Measurements from ENCODE around the gene NSA2. TPM values are rescaled to one million over a fixed set of nuclear protein-coding genes. Genes with fewer than 3 reads are reported as not detected.
"Not testable (repeated sequence)": the region's sequence is repeated elsewhere in the genome, so short reads cannot be mapped to it uniquely, and the experiment has no call there.

NSA2 gene
- 273 TPM for polyA plus RNA-seq (2012; ENCODE audit: insufficient read depth, insufficient read length)

DNA sequence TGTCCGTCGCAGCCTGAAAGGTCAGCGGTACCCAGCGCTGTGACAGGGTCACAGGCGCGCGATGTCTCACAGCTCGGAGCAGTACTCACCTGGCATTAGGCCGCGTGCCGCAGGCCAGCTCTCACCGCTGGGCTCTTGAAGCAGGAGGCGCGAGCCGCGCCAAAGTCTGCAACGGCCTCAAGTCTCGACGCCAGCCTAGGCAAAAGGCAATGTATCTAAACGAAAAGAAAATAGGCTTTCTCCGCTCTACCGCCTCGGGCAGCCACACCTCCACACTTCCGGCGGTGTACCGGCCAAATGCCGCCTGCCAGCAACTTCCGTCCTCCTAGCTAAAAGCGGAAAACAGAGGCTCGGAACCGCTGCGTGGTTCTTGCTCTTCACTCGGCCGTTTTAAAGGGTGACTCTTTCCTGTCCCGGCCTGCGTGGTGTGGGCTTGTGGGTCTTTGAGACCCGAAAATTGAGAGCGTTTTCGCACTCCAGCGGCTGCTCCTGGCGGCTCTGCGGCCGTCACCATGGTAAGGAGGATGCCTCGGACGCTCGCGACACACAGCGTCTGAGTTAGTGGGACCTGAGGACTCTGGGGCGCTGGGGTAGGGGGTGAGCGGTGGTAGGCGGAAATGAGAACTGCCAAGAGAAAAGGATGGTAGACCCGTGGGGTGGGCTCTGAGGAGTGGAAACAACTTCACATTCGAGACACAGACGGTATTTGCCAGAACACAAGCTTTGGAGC is at the start of gene NSA2, which contains the start of gene GFM2:
Gene NSA2, plus strand, starts transcription at position 401 of the 730 bp plus-strand sequence. Its CDS starts 112 bp downstream, at position 513.
Gene GFM2, minus strand, starts transcription at position 269 of the 730 bp plus-strand sequence. CDS start 3,375 bp downstream, outside the sequence.
- H3K4me3 ChIP-seq (ENCODE audit: low read length) = peak within 1 kb of the TSS; percentile 99
- peak; percentile 93 for DNase-seq (ENCODE audit: low read depth, low spot score)

DNA sequence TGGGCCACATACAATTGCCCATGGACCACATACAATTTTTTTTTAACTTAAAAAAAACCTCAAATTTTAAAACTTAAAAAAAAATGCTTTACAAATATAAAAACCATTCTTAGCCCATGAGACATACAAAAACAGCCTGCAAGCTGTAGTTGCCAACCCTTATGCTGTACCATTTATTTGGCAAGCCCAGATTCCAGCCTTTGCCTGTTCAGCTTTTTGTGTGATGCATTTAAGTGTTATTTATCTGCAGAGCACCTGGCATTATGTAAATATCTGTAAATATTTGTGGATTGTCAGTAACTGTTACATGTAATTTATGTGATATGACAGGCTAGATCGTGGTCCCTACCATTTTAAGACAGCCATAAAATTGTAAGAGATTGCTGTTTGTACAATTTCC is 49.5 kb upstream of the NSA2 start:
- no peak for DNase-seq (ENCODE audit: low read depth, low spot score)
- no peak overlapping the region for H3K4me3 ChIP-seq (ENCODE audit: low read length)

DNA sequence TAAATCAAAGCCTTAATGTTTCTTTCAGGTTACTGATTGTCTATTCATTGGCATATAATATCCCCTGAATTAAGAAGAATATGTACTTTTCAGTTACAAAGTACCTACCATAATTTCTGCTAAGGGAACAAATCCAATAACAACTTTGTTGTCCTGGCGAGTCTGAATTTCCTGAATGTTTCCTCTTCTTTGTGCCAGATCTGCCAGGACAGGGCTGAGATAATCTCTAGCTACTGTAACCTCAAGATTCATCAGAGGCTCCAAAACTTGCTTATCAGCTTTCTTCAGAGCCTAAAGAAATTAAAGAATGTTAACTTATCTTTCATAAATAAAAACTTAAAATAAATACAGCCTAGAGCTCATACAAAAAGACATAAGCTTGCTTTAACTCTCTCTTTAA is 44.8 kb upstream of the NSA2 start:
- no peak for DNase-seq (ENCODE audit: low read depth, low spot score)

DNA sequence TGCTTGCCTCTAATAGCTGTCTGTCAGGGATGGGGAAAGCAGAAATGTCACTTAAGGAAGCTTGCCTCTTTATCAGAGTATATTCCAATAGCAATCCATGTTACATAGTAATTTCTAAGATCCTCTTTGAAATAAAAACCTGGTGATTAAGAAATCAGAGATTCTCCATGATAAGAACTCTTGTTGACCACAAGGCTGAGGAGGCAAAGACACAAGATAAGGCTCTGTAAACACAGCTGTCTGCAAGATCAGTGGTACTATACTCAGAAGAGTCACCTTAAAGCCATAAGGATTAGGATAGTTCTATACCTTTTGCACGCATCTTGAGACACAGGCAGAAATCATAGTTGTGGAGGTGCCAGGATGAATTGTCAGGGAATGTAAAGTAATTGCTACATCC is 41.7 kb upstream of the NSA2 start:
- no peak for DNase-seq (ENCODE audit: low read depth, low spot score)

More for the DNA sequence above, 44.8 kb upstream of the NSA2 start:
- no peak overlapping the region for H3K4me3 ChIP-seq (ENCODE audit: low read length)

DNA sequence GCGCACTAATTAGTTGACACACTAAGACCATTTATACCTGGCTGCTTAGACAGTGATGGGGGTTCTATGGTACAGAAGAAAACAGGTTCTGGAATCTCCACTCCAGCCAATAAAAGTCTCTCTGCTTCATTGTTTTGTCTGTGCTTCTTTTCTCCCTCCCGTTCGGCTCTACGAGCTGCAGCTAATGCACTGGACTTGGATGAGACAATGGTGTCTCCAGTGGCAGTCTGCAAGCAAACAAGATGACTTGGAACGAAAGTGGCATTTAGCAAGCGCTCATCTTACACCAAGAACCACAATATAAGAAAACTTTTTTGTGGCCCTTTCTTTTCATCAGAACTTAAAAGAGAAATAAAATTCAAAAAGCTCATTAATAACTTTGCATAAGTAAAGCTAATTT is 30.3 kb upstream of the NSA2 start:
- no peak for DNase-seq (ENCODE audit: low read depth, low spot score)
- no peak overlapping the region for H3K4me3 ChIP-seq (ENCODE audit: low read length)

More for the DNA sequence above, 41.7 kb upstream of the NSA2 start:
- no peak overlapping the region for H3K4me3 ChIP-seq (ENCODE audit: low read length)

DNA sequence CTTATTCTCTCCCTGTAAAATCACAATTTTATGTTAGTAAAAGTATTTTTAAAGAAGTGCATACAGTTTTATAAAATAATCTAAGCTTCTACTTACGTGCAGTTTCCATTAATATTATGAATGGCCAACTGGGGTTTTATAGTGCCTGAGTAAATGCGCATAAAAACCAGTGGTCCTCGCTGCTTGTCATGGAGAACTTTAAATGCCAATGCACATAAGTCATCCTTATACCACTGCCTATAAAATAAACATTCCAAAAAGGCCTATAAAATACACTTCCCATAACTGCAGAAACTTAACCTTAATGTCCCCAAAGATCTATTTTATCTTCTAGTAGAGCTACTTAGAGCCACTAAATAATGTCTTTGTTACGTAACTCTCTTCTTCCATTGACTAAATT is 28.6 kb upstream of the NSA2 start:
- no peak for DNase-seq (ENCODE audit: low read depth, low spot score)
- no peak overlapping the region for H3K4me3 ChIP-seq (ENCODE audit: low read length)

DNA sequence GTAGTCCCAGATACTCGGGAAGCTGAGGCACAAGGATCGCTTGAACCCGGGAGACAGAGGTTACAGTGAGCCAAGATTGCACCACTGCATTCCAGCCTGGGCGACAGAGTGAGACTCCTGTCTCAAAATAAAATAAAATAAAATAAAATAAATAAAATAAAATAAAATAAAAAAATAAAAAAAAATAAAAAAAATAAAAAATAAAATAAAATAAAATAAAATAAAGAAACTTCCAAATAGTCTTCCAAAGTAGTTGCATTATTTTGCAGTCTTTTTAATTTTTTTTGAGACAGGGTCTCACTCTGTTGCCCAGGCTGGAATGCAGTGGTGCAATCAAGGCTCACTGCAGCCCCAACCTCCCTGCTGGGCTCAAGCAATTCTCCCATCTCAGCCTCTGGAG is 18.3 kb upstream of the NSA2 start:
- H3K4me3 ChIP-seq (ENCODE audit: low read length); DNase-seq (ENCODE audit: low read depth, low spot score): not testable (repeated sequence)

DNA sequence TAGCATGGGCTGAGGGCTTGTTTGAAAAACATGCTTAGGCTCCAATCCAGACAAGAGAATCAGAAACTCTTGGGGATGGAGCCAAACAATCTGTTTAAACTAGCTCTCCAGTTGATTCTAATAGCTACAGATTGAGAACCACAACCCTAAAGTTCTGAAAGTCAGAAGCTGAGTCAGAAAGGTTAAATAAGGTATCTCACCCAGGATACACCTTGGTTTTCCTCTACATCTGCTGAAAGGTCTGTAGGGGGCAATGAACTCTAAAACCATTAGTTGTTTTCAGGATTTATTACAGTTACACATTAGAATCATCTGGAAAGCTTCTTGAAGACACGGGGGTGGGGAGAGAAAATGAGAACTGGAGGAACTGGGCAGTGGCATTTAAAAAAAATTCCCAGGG is 5.8 kb upstream of the NSA2 start:
- no peak for DNase-seq (ENCODE audit: low read depth, low spot score)
- no peak overlapping the region for H3K4me3 ChIP-seq (ENCODE audit: low read length)

DNA sequence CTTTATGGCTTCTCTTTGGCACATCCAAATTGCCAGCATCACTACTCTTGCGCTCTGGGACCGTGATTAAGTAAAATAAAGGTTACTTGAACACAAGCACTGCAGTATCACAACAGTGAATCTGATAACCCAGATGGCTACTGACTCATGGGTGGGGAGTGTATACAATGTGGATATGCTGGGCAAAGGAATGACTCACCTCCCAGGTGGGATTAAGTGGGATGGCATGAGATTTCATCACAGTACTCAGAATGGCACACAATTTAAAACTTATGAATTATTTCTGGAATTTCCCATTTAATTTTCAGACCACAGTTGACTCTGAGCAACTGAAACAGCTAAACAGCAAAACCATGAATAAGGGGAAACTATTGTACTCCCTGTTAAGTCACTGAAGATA is 4.5 kb upstream of the NSA2 start:
- no peak for DNase-seq (ENCODE audit: low read depth, low spot score)
- H3K4me3 ChIP-seq (ENCODE audit: low read length) = no peak overlapping the region

DNA sequence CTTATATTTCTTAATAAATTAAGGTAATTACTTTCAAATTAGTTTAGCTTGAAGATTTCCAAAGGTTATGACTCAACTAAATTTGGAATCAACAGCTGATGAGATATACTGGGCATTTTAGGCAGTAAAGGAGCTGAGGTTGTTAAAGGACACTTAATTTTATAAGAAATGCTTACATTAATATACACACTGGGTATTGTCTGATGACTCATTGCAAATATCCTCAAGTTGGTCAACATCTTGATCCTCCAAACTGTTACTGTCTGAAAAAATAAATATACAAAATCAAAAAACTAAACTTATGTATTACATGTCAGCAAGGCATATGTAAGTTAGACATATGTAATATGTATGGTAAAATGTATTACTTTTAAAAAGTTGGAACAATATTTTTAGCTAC is 3.5 kb upstream of the NSA2 start:
- no peak overlapping the region for H3K4me3 ChIP-seq (ENCODE audit: low read length)
- DNase-seq (ENCODE audit: low read depth, low spot score) = no peak

DNA sequence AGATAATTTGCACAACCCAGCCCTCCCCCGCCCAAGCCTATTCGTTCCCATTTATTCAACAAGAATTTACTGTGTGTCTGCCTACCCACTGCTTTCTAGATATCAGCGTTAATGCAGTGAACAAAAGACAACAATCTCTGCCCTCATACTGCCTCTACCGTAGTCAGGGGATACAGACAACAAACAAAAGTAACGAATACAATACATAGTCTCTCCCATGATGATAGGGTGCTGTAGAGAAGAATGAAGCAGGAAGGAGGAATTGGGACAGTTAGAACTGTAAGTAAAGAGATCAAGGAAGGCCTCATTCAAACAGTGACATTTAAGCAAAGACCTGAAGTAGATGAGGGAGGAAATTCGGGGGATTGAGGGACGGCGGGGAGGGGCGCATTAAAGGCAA is 1.8 kb upstream of the NSA2 start:
- DNase-seq (ENCODE audit: low read depth, low spot score) = no peak
- no peak overlapping the region for H3K4me3 ChIP-seq (ENCODE audit: low read length)

DNA sequence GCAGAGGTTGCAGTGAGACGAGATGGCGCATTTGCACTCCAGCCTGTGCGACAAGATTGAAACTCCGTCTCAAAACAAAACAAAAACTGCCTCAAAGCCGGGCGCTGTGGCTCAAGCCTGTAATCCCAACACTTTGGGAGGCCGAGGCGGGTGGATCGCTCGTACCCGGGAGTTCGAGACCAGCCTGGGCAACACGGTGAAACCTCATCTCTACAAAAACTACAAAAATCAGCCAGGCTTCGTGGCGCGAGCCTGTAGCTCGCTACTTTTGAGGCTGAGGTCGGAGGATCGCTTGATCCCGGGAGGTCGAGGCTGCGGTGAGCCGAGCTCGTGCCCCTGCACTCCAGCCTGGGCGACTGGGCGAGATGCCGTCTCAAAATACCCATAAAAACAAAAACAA is 1.1 kb upstream of the NSA2 start:
- peak overlapping the region; percentile 99 for H3K4me3 ChIP-seq (ENCODE audit: low read length)
- DNase-seq (ENCODE audit: low read depth, low spot score) = no peak

DNA sequence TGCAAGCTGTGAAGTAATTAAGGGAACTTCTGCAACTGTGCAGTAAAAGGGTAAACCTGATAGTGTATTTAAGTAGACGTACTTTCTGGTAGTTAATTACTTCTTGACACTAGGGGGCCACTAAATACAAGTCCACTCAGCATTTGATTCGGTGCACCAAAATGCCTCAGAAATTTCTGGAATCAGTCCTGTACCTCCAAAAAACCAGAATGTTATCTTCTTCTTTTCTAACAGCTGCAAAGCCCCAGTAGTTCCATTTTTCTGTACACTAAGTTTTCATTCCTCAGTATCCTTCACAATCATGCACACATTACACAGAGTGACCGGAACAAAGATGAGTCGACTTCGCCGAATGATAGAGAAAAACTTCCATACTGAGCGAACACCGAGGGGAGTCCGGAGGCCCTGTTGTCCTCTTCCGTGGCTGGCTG is 616 bp upstream of the NSA2 start:
- peak overlapping the region; percentile 99 for H3K4me3 ChIP-seq (ENCODE audit: low read length)
- DNase-seq (ENCODE audit: low read depth, low spot score) = peak; percentile 54

DNA sequence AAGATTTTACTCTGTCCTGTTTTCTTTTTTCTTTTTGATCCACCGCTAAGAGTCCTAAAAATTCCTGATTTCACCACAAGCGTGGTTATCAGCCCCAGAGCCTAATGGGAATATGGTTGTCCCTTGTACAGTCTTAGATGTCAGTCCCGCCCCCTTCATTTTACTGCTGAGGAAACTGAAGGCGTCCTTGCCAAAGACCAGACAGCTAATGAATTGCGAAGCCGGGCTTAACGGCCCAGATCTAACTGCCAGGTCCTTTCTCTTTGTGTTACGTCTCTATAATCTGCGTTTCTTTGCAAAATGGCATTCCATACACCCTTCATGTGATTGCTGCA is 497 bp downstream of the NSA2 start:
- peak overlapping the region; percentile 99 for H3K4me3 ChIP-seq (ENCODE audit: low read length)
- peak; percentile 31 for DNase-seq (ENCODE audit: low read depth, low spot score)

DNA sequence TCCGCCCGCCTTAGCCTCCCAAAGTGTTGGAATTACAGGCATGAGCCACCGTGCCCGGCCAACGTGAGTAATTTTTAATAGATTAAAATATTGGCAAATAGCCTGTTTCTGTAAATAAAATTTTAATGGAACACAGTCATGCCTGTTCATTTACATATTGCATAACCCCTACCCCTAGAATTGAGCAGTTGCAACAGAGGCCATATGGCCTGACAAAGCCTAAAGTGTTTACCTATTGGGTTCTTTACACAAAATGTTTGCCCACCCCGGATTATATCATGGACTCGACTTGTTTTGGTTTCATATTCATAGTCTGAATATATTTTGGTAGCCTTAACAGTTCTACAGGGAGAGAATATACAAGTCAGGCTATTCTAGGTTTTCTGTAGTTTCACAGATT is 5.3 kb downstream of the NSA2 start:
- DNase-seq (ENCODE audit: low read depth, low spot score) = no peak
- no peak overlapping the region for H3K4me3 ChIP-seq (ENCODE audit: low read length)

DNA sequence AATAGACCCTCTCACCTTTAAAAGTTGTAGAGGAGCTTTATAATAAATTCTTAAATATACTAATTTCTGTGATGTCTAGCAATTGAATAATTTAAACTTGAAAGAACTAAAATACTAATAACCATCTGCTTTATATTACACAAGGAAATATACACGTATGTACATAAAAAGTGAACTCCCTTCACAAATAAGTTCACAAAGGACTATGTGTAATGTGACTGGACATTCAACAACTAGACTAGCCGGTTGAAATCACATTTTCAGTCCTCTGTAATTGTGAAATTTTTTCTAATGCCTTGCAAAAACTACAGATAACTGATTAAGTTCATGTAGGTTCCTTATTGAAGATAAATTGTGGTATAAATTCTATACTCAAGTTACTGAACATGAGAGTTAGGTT is 11.6 kb downstream of the NSA2 start:
- DNase-seq (ENCODE audit: low read depth, low spot score) = no peak
- H3K4me3 ChIP-seq (ENCODE audit: low read length) = no peak overlapping the region

DNA sequence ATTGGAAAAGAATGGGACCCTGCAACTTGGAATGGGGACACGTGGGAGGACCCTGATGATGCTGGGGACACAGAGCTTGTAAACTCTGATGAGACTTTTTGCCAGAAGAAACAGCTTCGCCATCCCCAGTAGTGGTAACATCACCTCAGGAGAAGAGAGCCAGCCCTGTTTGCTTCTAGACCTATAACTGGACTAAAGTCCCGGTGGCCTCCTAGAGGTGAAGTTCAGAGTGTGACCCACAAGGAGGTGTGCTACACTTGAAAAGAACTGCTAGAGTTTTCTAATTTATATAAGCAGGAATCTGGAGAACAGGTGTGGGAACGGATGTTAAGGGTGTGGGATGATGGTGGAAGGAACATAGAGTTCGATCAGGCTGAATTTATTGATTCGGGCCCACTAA is 19.8 kb downstream of the NSA2 start:
- no peak for DNase-seq (ENCODE audit: low read depth, low spot score)
- H3K4me3 ChIP-seq (ENCODE audit: low read length) = no peak overlapping the region

DNA sequence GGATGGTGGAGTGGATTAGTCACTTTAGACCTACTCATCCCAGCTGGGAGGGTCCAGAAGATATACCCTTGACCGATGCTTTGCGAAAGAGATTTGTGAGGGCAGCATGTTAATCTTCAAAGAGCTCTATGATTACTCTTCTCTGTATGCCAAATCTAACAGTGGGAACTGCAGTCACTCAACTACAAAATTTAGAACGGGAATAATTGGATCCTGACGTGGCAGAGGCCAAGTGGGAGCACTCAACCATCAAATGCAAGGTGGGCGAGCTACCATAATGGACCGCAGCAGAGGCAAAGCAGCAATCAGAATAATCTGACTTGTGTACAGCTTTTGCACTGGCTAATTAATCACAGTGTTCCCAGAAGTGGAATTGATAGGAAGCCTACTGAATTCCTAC is 20.4 kb downstream of the NSA2 start:
- H3K4me3 ChIP-seq (ENCODE audit: low read length) = no peak overlapping the region
- no peak for DNase-seq (ENCODE audit: low read depth, low spot score)

DNA sequence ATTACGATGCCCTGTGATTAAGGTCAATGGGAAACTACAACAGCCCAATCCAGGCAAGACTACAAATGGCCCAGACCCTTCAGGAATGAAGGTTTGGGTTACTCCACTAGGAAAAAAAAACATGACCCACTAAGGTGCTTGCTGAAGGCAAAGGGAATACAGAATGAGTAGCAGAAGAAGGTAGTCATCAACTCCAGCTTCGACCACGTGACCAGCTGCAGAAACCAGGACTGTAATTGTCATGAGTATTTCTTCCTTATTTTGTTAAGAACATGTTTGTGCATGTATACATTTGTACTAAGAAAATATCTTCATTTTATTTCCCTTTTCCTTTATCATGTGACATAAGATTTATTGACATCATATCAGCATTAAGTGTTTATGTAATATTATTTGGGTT is 24.6 kb downstream of the NSA2 start:
- not testable (repeated sequence) for H3K4me3 ChIP-seq (ENCODE audit: low read length); DNase-seq (ENCODE audit: low read depth, low spot score)

DNA sequence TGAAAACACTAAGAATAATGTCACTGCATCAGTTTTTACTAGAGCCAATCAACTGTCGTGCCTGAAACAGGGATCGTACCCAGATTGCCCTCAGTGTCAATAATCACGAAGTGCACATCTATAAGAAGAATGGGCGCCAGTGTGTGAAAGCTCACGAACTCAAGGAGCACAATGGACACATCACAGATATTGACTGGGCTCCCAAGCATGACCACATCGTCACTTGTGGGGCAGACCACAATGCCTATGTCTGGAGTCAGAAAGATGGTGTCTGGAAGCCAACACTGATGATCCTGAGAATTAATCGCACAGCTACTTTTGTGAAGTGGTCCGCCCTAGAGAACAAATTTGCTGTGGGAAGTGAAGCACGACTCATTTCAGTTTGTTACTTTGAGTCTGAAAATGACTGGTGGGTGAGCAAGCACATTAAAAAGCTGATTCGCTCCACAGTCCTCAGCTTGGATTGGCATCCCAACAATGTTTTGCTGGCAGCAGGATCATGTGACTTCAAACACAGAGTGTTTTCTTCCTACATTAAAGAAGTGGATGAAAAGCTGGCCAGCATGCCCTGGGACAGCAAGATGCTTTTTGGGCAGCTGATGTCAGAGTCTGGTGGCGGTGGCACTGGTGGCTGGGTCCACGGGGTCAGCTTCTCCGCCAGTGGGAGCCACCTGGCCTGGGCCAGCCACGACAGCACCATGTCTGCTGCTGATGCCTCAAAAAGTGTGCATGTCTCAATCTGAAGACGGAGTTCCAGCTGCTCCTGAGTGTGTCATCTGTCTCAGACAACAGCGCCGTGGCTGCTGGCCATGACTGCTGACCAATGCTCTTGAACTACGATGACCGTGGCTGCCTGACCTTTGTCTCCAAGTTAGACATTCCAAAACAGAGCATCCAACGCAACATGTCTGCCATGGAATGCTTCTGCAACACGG is 32.2 kb downstream of the NSA2 start:
- no peak overlapping the region for H3K4me3 ChIP-seq (ENCODE audit: low read length)
- no peak for DNase-seq (ENCODE audit: low read depth, low spot score)

All from Jurkat, Clone E6-1 (cell line).